Aorta (tissue), 5 donors: ENCODE results near the gene GPC3. TPM values are rescaled to one million over a fixed set of nuclear protein-coding genes. Genes with fewer than 3 reads are reported as not detected.
A peak's percentile ranks its signal among the peaks of the same experiment; 100 is the strongest.

Experiments used
- ATAC-seq: fragments of 200-7000 bp; cut with Tn5 transposase; one replicate; pipeline ENCODE4 v1.9.1; 2022; ENCODE audit warnings: moderate library complexity; ENCODE audit not compliant: low FRiP score
- DNase-seq, 2 donors: peaks; one replicate each; pipeline ENCODE4 v3.0.0-alpha.2; 2020
- H3K27ac ChIP-seq, 2 donors: one replicate each; pipeline ENCODE4 v1.5.1; 2013; ENCODE audit warnings: low read length in 2 of 2, mild to moderate bottlenecking in 2 of 2, moderate library complexity in 2 of 2, control low read depth in 1 of 2, inconsistent platforms in 1 of 2, low read depth in 1 of 2
- H3K27me3 ChIP-seq, 2 donors: one replicate each; pipeline ENCODE4 v1.6.1; 2013; ENCODE audit warnings: control low read depth in 1 of 2, low read length in 1 of 2, mild to moderate bottlenecking in 1 of 2, moderate library complexity in 1 of 2; ENCODE audit not compliant: insufficient read depth in 2 of 2, control insufficient read depth in 1 of 2
- H3K36me3 ChIP-seq, 2 donors: one replicate each; pipeline ENCODE4 v1.6.1; 2013; ENCODE audit warnings: control low read depth in 1 of 2, low read length in 1 of 2, mild to moderate bottlenecking in 1 of 2; ENCODE audit not compliant: insufficient read depth in 2 of 2, control insufficient read depth in 1 of 2
- H3K4me1 ChIP-seq, 2 donors: one replicate each; pipeline ENCODE4 v1.6.1; 2013; ENCODE audit warnings: low read length in 2 of 2, control low read depth in 1 of 2, mild to moderate bottlenecking in 1 of 2, moderate library complexity in 1 of 2; ENCODE audit not compliant: insufficient read depth in 2 of 2, control insufficient read depth in 1 of 2
- H3K4me3 ChIP-seq, 2 donors: one replicate each; pipeline ENCODE4 v1.5.1; 2013; ENCODE audit warnings: low read length in 2 of 2, control low read depth in 1 of 2, mild to moderate bottlenecking in 1 of 2
- H3K9me3 ChIP-seq: one replicate; pipeline ENCODE4 v1.6.1; 2013; ENCODE audit warnings: mild to moderate bottlenecking, low read length; ENCODE audit not compliant: control insufficient read depth
- WGBS, 2 donors: extraction: QIAGEN DNeasy Blood & Tissue Kit; methylation state at CpG; one replicate each; pipeline ENCODE4 v1.1.7; 2013; 5-methylcytosine and 5-hydroxymethylcytosine counted together
- intact Hi-C, 2 donors: fragments of 100-400 bp; cut with DNase I; formaldehyde crosslinking; loops; one replicate each; pipeline versions ENCODE4 v1.14.2 to v1.15.0; 2022
- polyA plus RNA-seq, 2 donors: library from polyadenylated mRNA; stranded (reverse); fragments of 200-250 nt; gene quantifications; one replicate each; pipeline ENCODE4 v1.2.3, GENCODE V29; 2013
- total RNA-seq, 2 donors: library from RNA; stranded (reverse); fragmentation: NEBNext Ultra II Directional; extraction: Animal tissue kit (Norgen Biotek cat#: 25700); gene quantifications; one replicate each; pipeline ENCODE4 v1.2.1, GENCODE V29; 2021
- donor health status: healthy with polysubstance abuse.
- donor health status: Bipolar disorder and iron deficiency.
- donor health status: DM: no; HTN: no; CAD: no.
- donor health status: DM: no; HTN: no; CAD: no.
- donor health status: DM: yes; HTN: yes; CAD: no.

Gene GPC3
- total and polyA plus RNA-seq, 4 donors, result 1.1 to 13.2 (median 5.0) TPM

GRCh38 chrX:133646719-133647116 is 338.7 kb downstream of the GPC3 start:
- ATAC-seq (no peak), DNase-seq (no peak)
- Histone ChIP-seq H3K27me3 (no peaks in the 10 kb centered on the region), H3K4me1 (no peaks in the 10 kb centered on the region), H3K27ac (no peak overlapping the region), H3K36me3 (no peaks in the 10 kb centered on the region), H3K4me3 (no peak overlapping the region), H3K9me3 (no peaks in the 10 kb centered on the region)
- intact Hi-C loops, result loop anchor here in 1 of 2 donors (10.0 kb wide), 1 partner anchor 82 kb away; no protein-coding TSS in a partner anchor
- 79 to 92% methylated on average over 3 of the region's 3 CpGs for WGBS, 2 donors

GRCh38 chrX:133645977-133646718 is 339.2 kb downstream of the GPC3 start:
- intact Hi-C loops, result loop anchor here in 1 of 2 donors (10.0 kb wide), 1 partner anchor 81 kb away; no protein-coding TSS in a partner anchor
- Histone ChIP-seq H3K36me3 (no peaks in the 10 kb centered on the region), H3K27ac (no peak overlapping the region), H3K4me3 (no peak overlapping the region), H3K27me3 (no peaks in the 10 kb centered on the region), H3K9me3 (no peaks in the 10 kb centered on the region), H3K4me1 (no peaks in the 10 kb centered on the region)
- 36 to 40% methylated on average over 5 of the region's 5 CpGs for WGBS, 2 donors
- DNase-seq (no peak), ATAC-seq (peak; percentile 79)

GRCh38 chrX:133645256-133645655 is 340.1 kb downstream of the GPC3 start:
- Histone ChIP-seq H3K4me3 (no peak overlapping the region), H3K36me3 (no peaks in the 10 kb centered on the region), H3K27me3 (no peaks in the 10 kb centered on the region), H3K4me1 (no peaks in the 10 kb centered on the region), H3K27ac (no peak overlapping the region), H3K9me3 (no peaks in the 10 kb centered on the region)
- intact Hi-C loops, result loop anchor here in 1 of 2 donors (10.0 kb wide), 1 partner anchor 80 kb away; no protein-coding TSS in a partner anchor
- ATAC-seq, result no peak
- 30 to 45% methylated on average over 6 of the region's 6 CpGs for WGBS, 2 donors
- no peak for DNase-seq

GRCh38 chrX:133640161-133641015 is 345.0 kb downstream of the GPC3 start:
- no peak overlapping the region for H3K27ac ChIP-seq
- DNase-seq (no peak), ATAC-seq (no peak)
- intact Hi-C loops, result loop anchor here in 1 of 2 donors (10.0 kb wide), 1 partner anchor 76 kb away; no protein-coding TSS in a partner anchor
- no peaks in the 10 kb centered on the region for H3K4me1 ChIP-seq
- WGBS, 2 donors, result 48 to 59% methylated on average over 7 of the region's 7 CpGs
- no peak overlapping the region for H3K4me3 ChIP-seq
- no peaks in the 10 kb centered on the region for H3K9me3 ChIP-seq
- no peaks in the 10 kb centered on the region for H3K36me3 ChIP-seq
- no peaks in the 10 kb centered on the region for H3K27me3 ChIP-seq

- H3K27me3 ChIP-seq, result no peaks in the 10 kb centered on the region
- no peaks in the 10 kb centered on the region for H3K9me3 ChIP-seq
- H3K36me3 ChIP-seq, result no peaks in the 10 kb centered on the region
- intact Hi-C loops, result loop anchor here in 1 of 2 donors (10.0 kb wide), 1 partner anchor 75 kb away; no protein-coding TSS in a partner anchor
- no peak overlapping the region for H3K27ac ChIP-seq
- no peak for DNase-seq
- H3K4me3 ChIP-seq, result no peak overlapping the region
- WGBS, 2 donors, result 59 to 85% methylated on average over 2 of the region's 2 CpGs
- no peaks in the 10 kb centered on the region for H3K4me1 ChIP-seq
- ATAC-seq, result no peak
Observed at GRCh38 chrX:133639726-133640125, 345.7 kb downstream of the GPC3 start.

GRCh38 chrX:133638285-133638684 is 347.1 kb downstream of the GPC3 start:
- H3K4me1 ChIP-seq, result no peaks in the 10 kb centered on the region
- no peak overlapping the region for H3K4me3 ChIP-seq
- WGBS, 2 donors, result 63 to 70% methylated on average over 4 of the region's 4 CpGs
- intact Hi-C loops, result no loop called here
- no peaks in the 10 kb centered on the region for H3K27me3 ChIP-seq
- H3K36me3 ChIP-seq, result no peaks in the 10 kb centered on the region
- no peak overlapping the region for H3K27ac ChIP-seq
- H3K9me3 ChIP-seq, result no peaks in the 10 kb centered on the region
- DNase-seq, result no peak
- no peak for ATAC-seq

GRCh38 chrX:133637765-133638164 is 347.6 kb downstream of the GPC3 start:
- Histone ChIP-seq H3K4me1 (no peaks in the 10 kb centered on the region), H3K4me3 (no peak overlapping the region), H3K27me3 (no peaks in the 10 kb centered on the region), H3K36me3 (no peaks in the 10 kb centered on the region), H3K27ac (no peak overlapping the region), H3K9me3 (no peaks in the 10 kb centered on the region)
- no peak for DNase-seq
- intact Hi-C loops, result no loop called here
- WGBS, 2 donors, result 86 to 97% methylated on average over 5 of the region's 5 CpGs
- no peak for ATAC-seq

- ATAC-seq (no peak), DNase-seq (no peak)
- H3K9me3 ChIP-seq, result no peaks in the 10 kb centered on the region
- intact Hi-C loops, result no loop called here
- no peaks in the 10 kb centered on the region for H3K4me1 ChIP-seq
- H3K36me3 ChIP-seq, result no peaks in the 10 kb centered on the region
- H3K27ac ChIP-seq, result no peak overlapping the region
- 85% methylated on average over 6 of the region's 6 CpGs for WGBS, 2 donors
- H3K27me3 ChIP-seq, result no peaks in the 10 kb centered on the region
- H3K4me3 ChIP-seq, result no peak overlapping the region
Observed at GRCh38 chrX:133636009-133636408, 349.4 kb downstream of the GPC3 start.
